ELR (cell line): ENCODE results near the gene MYPOP.

ENCODE experiments used
- DNase-seq: peaks from one replicate; pipeline ENCODE4 v3.0.0-alpha.2; 2015; ENCODE audit warnings: low read depth

MYPOP gene

DNA sequence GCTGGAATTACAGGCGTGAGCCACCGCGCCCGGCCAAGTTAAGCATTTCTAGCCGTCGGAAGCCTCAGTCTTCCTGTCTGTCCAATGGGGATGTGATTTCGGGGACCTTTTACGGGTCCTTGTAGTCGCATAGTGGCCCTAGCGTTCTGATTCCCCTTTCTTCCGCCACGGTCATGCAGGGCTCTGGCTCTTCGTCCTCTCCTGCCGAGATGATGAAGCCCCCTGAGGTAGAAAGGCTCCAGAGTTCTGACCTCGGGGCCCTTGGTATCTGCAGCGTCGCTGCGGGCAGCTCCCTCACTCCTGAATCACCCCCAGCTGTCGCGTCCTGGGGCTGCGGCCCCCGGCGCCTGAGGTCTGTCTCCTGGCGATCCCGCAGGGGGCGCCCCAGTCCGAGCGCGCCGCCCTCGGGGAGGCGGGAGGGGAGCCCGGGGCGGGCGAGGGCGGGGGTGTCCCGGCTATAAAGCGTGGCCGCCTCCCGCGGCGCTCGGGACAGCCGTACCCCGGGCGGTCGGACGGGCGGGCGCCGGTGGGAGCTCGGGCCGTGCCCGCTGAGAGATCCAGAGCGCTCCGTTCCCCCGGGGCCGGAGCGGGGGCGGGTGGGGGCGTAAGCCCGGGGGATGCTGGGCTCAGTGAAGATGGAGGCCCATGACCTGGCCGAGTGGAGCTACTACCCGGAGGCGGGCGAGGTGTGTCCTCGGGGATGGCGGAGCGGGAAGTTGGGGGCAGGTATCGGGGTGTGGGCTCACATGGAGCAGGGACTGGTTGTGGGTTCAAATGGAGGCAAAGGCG lies 38.4 kb downstream of the MYPOP start, which contains the start of gene FOXA3:
Gene FOXA3, plus strand, starts transcription at position 487 of the 789 bp plus-strand sequence. Its CDS starts 131 bp downstream, at position 618.
- DNase-seq: peak; percentile 62

DNA sequence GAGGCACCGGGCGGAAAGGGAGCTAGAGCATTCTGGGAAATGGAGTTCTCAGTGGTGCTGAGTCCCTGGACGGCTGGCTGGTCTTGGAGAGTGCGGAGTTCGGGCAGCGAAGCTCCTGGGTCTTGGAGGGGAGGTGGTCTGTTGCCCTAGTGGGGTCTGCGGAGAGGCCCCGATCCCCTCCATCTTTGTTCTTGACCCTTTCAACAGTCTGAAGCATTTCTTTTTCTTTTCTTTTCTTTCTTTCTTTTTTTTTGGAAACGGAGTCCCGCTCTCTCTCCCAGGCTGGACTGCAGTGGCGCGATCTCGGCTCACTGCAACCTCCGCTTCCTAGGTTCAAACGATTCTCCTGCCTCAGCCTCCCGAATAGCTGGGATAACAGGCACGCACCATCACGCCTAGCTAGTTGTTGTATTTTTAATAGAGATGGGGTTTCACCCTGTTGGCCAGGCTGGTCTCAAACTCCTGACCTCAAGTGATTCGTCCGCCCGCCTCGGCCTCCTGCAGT lies 39.0 kb downstream of the MYPOP start:
- DNase-seq: no peak

DNA sequence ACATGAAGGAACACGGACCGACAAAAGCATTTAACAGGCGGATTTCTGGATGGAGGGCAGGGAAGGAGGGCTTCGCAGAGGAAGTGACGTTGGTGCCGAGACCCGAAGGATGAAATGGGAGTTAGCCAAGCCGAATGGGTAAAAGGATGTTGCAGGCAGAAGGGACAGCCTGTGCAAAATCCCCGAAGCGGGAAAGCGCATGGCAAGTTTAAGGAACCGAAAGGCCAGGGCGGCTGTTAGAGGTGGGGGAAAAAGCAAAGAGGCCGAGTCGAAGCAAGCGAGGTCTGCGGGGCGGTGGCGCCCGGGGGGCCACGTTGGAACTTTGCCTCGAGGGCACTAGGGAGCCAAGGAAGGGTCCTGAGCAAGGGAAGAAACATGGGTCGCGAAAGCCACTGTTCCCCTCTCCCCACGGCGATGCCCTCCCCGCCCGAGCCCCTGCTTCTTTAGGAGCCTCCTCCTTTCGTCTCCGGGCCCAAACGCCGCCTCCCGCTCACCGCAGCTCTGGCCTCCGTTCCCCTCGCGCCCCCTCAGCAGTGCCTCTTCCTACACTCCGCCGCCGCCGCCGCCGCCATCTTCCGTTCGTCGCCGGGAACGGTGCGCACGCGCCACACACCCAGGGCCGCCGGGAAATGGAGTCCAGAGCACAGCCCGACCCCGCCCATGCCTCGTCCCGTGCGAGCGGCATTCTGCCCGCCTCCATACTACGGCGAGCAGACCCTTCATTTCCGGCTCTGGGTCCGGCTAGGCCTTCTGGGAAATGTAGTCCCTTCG lies 39.7 kb downstream of the MYPOP start, which contains the start of gene SYMPK:
Gene SYMPK, minus strand, starts transcription at position 584 of the 771 bp plus-strand sequence. CDS start 8,652 bp downstream, outside the sequence.
- peak; percentile 98 for DNase-seq

DNA sequence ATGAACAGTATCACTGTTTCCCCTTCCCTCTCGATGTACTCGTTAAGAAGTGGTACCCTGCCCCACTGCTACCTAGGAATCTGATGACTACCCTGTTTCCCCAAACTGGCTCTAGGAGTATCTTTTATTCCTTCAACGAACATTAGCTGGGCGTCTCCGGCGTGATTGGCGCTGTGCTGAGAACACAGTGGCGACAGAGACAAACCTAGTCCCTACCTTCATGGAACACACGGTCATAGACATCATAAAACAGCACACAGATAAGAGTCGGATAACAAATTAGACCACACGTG lies 40.2 kb downstream of the MYPOP start:
- DNase-seq: no peak

DNA sequence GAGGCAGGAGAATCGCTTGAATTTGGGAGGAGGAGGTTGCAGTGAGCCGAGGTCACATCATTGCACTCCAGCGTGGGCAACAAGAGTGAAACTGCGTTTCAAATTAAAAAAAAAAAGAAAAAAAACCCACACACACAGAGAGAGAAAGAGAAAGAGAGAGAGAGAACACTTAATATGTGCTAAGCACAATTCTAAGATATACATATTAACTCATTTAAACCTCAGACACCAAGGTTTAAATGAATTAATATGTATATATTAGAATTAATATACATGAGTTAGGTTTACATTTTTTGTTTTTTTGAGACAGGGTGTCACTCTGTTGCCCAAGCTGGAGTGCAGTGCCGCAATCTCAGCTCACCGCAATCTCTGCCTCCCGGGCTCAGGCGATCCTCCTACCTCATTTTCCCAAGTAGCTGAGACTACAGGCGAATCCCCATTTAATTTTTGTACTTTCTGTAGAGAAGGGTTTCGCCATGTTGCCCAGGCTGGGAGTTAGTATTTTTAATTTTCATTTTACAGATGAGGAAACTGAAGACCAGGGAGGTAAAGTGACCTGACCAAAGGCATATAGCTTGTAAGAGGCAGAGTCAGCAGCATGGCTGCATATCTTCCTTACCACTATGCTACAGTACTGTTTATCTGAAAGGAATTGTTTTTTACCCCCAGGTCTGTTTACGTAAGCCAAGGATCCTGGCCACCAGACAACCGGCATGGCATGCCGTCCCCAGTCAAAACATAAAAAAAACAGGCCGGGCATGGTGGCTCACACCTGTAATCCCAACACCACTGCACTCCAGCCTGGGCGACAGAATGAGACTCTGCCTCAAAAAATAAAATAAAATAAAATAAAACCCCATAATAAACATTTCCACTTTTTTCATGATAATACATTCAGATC lies 41.8 kb downstream of the MYPOP start:
- no peak for DNase-seq

DNA sequence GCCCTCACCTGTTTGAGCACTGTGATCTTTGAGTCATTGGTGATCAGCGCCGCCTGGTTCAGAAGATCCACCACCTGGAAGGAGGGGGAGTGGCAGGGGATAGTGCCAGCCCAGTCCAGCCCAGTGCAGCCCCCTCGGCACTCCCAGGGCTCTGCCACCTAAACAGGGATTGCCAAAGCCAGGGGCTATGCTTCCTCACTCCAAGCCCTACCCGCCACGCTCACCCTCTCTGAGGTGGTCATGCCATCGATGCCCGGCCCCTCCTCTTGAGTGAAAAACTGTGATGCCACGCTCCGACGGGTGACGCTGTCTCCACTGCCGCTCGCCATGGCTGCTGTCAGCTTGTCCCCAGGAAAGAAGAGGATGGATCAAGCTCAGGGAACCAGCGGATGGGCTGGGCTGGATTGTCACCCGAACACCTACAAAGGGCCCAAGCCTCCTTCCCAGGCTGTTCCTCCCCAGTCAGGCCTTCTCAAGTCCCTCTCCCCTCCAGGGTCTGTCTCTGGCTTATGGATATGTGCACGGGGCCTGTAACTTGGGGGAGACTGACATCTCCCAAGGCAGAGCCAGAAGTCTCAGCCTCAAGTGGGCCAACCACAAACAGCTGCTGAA lies 48.1 kb downstream of the MYPOP start:
- DNase-seq: no peak

DNA sequence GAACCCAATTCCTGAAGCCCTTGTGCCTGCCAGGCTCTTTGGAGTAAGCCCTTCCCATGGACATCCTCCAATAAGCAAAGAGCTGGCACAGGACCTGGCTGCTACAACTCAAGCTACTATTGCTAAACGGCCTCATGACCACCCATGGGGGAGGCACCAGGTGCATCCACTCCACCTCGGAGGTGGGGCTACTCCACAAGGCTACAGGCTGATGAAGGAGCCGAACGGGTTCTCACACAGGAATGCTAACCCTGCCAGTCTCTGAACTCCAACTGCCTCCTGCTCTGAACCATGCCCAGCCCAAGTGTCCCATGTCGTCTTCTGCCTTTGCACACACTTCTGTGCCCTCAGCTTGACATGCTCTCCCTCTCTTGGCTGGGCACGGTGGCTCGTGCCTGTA lies 49.4 kb downstream of the MYPOP start:
- DNase-seq: no peak

DNA sequence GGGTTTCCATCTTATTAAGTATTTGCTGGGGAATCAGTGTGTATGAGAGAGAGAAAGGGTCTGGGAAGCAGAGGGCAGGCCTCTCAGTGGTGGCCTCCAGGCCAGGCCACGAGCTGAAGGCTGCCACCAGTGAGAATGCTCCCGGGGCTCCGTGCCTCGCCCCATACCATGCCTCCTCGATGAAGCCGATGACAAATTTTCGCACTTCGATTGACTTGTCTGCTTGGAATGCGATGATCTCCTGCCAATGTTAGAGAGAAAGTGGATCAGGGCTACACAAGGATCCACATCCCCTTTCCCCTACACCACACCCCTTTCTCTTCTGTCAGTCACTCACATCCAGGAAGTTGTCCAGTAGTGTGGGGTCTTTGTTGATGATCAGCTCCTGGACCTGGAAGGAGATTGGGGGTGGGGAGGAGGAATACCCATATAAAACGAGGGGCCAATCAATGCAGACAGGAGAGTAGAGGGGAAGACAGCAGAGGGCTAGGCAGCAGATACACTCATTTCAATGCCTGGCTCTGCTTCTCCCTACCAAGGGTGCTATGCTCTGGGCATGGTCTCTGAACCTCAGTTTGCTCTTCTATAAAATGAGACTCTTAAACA lies 50.2 kb downstream of the MYPOP start:
- DNase-seq: peak; percentile 78

DNA sequence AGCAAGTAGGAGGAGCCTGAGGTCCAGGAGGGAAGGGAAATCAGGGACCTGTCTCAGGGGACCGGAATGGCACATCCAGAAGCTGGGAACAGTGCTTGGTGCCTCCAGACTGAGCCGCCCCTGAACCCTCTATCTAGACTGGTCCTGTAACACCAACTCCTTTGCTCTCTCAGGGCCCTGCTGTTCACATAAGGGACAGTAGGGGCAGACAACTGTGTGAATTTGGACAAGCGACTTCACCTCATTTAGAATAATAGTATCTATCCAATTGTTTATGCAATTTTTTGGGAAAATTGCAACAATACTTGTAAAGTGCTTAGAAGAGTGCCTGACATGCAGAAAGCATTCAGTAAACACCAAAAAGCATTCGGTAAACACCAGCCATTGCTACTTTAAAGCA lies 53.5 kb downstream of the MYPOP start:
- DNase-seq: peak; percentile 36

DNA sequence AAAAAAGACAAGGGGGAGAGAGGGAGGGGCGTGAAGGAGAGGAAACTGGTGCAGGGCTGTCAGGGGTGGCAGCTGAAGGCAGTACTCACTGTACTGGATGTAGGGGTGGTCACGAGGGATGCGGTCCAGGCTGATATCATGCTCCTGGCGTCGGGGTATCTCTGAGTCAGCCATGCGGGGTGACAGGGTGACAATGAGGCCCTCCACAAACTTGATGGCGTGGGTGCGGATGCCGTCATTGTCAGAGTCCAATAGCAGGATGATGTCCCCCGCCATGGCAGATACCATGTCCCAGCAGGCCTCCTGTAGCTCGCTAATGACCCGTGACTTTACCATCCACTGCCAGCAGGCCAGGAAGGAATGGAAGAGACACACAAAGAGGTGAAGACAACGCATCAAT lies 54.8 kb downstream of the MYPOP start:
- DNase-seq: no peak

DNA sequence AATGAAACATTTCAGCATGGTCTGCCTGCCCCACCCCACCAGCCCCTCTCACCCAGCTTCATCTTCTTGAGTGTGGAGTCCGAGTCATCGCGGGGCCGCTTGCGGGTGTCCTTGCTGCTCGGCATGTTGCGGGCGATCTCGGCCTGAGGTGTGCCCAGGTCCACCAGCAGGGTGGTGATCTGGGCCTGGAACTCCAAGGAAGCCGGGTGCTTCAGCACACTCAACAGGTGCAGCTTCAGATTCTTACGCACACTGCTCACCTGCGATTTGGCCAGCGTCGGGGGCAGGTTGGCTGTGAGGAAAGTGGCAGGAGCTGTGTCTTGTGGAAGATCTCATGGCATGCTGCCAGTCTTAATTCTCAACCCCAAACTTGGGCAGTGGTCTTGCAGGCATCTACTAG lies 60.2 kb downstream of the MYPOP start:
- DNase-seq: no peak
